Stimulated activated naive CD4-positive, alpha-beta T cell treated with Interleukin-2 at 50 U/mL for 16 hours (primary cell): ENCODE results near the gene ALPL.
A peak's percentile ranks its signal among the peaks of the same experiment; 100 is the strongest.
"Not testable (repeated sequence)": the region's sequence is repeated elsewhere in the genome, so short reads cannot be mapped to it uniquely, and the experiment has no call there.

Experiments
- DNase-seq: peaks from one replicate; lab custom pipeline; 2025; lab: John Stamatoyannopoulos, UW

The ALPL gene

DNA sequence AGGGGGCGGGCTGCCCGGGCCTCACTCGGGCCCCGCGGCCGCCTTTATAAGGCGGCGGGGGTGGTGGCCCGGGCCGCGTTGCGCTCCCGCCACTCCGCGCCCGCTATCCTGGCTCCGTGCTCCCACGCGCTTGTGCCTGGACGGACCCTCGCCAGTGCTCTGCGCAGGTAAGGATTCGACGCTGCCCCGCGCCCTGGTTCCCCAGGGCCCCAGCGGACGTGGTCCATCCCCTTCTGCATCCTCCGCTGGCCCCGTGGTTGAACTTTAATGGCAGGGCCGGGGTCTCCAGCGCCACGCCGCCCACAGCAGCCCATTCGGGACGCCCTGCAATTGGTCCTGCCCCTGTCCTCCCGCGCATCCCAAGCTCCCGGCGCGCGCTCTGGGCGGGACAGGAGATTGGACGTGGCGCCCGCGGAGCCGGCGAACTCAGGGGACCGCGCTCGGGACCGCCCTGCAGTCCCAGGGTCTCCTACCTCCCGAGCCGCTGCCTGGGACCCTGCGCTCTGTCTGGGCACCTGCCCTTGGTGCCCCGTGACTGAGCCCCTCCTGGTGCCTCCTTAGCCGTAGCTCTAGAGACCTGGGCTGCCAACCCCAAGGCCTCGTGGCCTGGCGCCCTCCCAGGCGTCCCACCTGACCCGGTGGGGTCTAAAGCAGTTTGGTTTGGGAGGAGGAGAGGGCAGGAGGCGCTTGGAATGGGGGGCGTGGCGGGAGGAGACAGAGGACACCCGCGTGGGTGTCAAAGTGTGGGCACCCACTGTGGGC lies at the start of gene ALPL:
TSS of gene ALPL (plus strand) at position 73 of the 762 bp plus-strand sequence. CDS start 44,659 bp downstream, outside the sequence.
- DNase-seq, result no peak

DNA sequence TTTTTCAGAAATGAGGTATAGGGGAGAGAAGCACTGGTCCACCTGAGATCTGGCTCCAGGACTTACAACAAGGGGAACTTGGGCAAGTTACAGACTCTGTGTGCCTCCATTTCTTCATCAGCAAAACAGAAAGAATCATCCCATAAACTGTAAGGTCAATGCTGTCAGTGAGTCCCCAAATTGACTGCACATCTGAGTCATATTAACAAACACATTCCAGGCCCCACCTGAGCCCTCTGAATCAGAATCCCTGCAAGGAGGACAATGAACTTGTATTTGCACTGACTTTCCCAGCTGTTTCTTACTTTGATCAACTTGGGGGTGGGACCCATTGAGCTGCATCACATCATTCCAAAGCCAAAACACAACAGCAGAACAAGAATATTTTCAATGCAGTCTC lies 44.1 kb upstream of the ALPL start:
- DNase-seq, result not testable (repeated sequence)

DNA sequence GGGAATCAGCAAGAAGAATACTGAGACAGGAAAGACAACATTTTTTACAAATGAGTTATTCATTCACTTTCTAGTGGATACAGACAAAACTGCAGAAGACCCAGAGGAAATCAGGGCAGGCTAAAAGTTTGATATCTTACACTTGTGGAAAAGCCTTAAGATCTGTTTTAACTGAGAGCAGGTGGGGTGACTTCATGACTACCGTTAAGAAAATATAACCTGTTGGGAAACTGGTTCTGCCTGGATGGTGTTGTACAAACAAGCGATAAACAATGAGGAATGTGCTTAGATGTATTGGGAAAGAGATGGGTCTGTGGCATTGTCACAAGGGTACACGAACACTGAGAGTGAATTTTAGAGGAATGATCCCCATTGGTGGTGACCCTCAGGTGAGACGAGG lies 41.3 kb upstream of the ALPL start:
- DNase-seq, result not testable (repeated sequence)

DNA sequence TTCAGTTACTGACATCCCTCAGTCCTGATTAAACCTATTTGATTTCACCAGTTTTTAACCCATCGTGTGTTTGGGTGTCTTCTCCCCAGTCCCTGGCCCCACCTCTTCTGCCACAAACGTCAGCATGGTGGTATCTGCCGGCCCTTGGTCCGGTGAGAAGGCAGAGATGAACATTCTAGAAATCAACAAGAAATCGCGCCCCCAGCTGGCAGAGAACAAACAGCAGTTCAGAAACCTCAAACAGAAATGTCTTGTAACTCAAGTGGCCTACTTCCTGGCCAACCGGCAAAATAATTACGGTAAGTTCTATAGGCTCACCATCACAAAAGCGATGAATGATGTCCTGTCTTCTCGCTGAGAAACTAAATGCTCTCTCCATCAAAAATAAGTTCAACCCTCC lies 40.6 kb upstream of the ALPL start:
- peak; percentile 0 for DNase-seq

DNA sequence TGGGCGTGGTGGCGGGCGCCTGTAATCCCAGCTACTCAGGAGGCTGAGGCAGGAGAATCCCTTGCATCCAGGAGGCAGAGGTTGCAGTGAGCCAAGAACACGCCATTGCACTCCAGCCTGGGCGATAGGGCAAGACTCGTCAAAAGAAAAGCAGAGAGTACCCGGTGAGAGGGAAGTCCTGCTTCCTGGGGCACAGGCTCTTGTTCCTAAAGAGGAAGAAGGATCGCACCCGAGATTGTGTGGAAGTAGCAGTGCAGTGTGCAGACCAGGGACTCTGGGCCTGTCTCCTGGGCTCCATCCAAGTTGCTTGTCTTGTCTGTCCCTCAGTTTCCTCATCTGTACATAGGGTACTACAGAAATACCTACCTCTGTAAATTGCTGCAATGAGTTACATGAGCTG lies 39.6 kb upstream of the ALPL start:
- DNase-seq, result no peak

DNA sequence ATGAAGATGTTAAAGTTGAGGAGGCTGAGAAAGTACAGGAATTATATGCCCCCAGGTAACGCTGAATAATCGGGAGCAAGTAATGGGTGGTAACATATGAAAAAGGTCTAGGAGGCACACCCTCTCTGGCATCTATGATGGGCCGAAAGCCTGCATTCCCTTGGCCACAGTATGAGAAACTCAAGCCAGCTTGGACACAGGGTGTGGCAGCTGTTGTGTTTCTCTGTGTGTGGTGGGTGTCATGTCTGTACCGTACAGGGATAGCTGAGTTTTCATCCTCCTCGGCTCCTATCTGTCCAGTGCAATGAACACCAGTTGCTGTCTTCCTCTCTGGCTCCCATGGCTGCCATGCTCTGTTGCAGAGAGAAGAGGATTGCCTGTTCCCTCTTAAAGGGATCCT lies 36.4 kb upstream of the ALPL start:
- no peak for DNase-seq

DNA sequence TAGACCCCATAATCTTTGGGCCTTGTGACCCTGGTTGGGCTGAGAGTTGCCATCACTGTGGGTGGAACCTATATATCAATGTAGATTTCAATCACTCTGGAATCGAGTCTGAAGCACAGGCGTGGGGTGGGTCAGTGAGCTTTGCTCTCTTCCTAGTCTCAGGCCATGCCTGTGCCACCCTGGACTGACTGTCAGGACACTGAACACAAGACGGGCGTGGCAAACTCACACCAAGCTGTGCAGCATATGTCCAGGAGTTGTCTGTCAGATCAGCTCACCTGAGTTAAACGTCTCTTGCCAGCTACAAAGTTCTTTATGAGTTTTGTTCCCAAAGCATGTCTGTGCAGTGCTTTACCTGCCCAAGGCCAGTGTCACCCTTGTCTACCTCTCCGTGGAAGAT lies 30.9 kb upstream of the ALPL start:
- DNase-seq, result no peak

DNA sequence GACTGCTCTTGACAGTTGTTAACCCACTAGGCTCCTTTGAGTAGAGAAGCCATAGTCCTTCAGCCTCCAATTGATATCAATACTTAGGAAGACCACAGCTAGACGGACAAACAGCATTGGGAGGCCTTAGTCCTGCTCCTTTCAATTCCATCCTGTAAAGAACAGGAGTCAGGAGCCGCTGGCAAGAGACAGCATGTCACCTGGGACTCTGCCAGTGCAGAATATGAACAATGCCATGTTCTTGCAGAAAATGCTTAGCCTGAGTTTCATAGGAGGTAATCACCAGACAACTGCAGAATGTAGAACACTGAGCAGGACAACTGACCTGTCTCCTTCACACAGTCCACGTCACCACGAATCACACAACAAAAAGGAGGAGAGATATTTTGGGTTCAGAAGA lies 25.3 kb upstream of the ALPL start:
- not testable (repeated sequence) for DNase-seq

DNA sequence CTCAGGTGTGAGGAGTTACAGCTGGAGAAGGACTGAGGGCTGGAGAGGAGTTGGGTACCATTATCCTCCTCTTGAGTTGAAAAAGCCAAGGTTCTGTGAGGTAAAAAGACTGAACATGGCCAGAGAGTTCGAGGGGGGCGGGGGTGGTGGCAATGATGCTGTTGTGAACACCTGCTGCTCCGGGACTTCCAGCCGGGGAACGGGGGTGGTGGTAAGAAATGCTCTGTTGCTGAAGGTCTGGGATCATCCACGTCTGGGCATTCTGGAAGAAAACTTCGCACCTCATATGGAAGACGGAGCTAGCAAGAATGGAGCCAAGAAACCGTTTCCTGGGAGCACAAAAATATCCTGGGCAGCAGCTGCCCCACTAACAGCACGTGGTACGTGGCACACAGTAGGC lies 20.1 kb upstream of the ALPL start:
- DNase-seq, result no peak

DNA sequence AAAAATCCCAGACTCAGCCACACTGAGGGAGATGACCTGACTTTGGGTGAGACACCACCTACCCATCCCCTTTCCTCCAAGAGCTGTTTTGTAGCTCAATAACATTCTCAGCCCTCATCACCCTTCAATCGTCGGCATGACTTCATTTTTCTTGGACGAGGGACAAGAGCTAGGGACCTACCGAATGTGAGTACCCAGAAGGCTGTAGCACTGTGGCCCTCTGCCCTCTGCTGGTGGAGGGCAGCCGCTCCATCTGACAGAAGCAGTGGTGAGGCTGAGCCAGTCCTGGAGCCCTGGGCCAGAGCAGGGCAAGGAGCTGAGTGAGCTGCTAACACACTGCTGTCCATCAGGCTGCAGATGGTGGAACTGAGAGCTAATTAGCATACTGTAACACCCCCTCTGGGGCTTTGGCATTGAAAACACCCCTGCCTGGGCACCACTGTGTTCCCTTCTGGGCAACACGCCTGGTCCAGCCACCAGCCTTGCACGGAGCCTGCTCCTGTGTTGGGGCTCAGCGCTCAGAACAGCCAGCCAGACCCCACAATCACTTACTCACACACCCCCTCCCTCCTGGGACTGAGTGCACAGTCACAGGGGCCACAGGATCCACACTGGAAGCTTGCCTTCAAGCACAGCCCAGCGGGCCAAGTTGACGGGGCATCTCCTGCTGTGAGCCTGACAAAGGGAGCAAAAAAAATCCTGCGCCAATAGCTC lies 18.3 kb upstream of the ALPL start:
- DNase-seq, result no peak

DNA sequence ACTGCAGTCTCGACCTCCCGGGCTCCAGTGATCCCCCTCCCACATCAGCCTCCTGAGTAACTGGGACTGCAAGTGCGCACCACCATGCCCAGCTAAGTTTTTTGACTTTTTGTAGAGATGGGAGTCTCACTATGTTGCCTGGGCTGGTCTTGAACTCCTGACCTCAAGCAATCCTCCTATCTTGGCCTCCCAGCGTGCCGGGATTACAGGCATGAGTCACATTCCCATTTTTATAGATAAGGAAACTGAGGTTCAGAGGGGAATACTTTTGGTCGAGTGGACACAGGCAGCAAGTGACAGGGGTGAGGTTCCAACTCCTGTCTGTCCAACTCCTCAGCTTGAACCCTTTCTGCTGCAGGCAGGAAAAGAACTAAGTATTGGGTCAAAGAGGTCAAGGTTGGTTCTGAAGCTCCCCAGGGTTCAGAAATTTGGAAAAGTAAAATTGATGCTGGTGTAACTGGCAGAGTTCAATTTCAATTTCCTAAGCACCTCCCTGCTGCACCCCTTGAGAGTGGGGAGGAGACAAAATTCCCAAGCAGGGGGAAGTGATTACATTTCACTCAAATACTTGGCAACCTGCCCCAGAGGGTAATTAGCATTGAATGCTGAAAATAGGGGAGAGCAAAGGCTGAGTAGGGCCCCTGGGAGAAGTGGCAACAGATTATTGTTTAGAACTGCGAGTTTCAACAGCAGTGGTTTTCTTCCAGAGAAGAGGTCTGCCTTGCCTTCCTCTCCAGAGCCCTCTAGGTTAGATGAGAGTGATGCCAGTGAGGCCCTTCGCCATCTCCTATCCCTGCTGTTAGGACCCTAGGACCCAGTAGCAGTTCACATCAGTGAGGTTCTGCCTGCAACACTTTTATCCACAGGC lies 17.5 kb upstream of the ALPL start:
- DNase-seq, result no peak

DNA sequence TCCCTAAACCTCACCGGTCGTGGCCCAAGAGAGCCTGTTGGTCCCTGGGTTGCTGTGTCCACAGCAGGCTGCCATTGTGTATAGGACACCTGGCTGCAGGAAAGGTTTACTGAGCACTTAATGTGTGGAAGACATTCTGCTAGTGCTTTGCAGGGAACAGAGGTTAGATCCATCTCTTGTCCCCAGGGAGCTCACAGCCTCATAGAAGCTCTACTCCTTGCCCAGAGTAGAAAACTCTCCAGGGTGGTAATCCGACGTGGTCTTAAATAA lies 16.9 kb upstream of the ALPL start:
- no peak for DNase-seq

DNA sequence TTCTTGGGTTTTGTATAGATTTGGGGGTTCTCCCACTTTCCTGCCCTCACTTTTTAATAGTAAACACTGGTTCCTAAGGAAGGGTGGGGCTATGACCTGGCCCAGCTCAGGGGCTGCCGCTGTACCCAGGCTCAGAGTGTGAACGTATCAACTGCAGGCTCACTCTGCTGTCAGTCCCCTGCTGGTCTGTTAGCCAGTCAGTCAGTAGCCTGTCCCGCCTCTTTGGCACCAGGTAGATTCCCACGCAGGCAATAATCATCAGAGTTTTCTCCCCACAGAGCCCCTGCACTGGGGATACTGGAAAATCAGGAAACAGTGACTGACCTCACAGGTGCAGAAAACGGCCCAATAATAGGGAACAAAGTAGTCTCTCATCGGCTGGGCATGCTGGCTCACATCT lies 15.0 kb upstream of the ALPL start:
- DNase-seq, result no peak

DNA sequence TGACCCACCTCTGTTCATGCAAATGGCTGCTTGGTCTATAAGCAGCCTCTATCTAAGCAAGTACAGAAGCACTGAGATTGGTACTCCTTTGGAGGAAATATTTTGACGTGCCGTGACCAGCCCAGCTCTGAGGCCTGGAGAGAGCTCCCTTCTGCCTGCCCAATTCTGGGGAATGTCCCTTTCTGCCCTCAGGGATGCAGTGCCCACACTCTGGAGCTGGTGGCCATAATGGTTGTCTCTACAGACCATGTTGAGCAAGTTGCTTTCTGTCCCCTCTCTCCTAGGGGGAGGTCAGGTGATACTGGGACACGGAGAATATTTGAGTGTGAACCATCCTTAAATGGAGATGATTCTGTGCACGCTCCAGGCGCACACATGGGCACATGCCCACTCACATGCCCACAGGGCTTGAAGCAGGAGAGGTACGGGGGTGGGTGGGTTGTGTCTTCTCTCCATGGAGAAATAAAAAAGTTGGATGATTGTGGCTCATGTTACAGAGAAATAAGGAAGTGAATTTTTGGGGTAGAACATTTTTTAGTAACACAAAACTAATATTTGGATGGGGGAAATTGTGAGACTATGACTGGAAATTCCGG lies 13.9 kb upstream of the ALPL start:
- DNase-seq, result no peak

DNA sequence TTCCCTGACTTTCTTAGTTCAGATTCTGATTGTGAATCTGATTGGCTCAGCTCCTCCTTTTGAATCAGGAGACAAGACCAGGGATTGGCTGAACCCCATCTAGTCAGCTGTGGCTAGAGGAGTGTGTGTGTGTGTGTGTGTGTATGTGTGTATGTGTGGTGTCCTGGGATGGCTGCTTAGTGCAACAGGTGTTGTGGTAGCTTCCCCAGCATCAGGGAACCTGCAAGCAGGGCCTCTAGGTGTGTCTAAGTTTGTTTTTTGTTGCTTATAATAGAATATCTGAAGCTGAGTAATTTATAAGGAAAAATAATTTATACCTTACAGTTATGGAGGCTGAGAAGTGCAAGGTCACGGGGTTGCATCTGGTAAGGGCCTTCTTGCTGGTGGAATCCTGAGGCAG lies 13.2 kb upstream of the ALPL start:
- no peak for DNase-seq

DNA sequence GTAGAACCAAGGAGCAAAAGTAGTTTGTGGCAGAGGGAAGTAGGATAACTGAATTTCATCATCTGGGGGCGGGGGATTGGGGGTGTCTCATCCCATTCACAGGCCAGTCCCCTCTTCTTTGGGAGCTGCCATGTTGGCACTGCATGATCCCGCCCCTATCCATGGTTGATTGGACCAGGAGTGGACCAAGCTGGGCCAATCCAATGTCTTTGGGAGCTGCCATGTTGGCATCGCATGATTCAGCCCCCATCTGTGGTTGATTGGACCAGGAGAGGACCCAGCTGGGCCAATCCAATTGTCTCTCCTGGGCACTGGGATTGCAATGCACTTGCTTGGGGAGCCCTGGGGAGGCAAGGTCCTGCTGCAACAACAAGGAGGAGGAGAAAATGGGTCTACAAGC lies 12.3 kb upstream of the ALPL start:
- DNase-seq, result no peak

DNA sequence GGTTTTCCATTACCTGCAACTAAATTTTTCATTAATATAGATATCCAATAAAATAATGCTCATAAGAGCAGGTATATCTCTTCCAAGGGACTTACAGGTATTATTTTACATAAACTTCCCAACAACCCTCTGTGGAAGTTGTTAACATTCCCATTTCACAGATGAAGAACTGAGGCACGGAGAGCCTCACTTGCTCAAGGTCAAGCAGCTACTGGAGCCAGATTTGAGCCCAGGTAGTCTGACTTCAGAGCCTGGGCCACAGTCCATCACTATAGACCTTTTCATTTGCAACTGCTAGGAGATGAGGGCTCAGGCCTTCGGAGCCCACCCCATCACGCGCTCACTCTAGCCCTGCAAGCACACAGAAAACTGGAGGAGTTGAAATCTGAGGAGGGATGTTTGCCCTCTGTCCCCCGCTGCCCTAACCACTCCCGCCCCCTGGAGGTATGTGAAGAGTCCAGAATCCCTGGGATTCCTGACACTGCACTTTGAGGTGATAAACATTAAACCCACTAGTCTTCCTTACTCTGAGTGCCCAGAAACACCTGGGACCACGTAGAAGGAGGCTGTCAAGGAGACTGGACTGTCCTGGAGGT lies 11.7 kb upstream of the ALPL start:
- no peak for DNase-seq

DNA sequence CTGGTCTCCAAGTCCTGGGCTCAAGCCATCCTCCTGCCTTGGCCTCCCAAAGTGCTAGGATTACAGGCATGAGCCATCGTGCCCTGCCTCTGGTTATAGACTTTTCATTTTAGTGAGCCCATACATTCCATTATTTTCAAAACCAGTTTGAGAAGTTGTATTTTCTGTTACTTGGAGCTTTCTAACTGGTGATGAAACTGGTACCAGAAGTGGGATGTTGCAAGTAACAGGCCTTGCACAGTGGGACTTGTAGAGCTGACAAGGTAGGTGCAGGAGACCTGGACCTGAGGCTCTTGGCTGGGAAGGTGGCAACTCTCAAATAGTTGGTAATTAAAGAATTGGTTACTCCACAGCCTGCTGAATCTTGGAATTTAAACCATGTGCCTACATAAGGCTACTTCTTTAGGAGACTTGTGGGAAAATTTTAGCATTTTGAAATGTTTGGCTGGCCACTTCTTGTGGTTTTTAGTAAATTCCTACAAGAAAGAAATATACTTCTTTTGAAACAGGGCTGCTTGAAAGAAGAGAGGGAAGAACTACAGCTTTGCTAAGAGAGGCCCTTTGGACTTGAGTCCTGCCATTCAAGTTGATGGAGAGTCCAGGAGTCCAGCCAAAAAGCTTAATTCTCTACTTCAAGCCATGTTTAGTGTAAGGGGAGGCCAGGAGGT lies 9.8 kb upstream of the ALPL start:
- no peak for DNase-seq

DNA sequence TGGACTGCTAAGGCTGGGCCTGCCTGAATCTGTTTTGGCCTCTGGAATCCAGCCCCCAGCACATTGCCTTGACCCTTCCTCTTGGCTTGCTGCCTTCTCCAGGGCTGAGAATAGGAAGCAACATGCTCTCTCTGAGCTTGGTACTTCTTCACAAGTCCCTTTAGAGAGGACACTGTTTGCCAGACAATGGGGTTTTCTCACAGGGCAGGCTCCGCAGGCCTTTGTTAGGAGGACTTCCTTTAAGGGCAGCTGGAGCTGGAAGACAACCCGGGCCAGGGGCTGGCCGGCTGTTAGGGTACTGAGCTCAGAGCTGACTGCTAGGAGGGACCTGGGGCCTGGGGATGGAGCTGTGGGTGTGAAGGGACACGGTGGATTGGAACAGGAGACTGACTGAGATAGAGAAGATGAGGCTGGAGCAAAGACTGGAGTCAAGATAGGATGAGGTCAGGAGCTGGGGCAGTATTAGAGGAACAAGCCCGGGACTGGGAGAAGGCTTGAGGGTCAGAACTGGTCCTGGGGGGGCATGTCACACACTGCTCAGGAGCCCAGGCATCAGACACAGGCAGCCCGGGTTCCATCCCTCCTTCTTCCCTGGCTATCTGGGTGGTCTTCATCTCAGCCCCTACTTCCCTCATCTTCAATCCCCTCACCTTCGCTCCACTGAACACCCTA lies 5.4 kb upstream of the ALPL start:
- no peak for DNase-seq

DNA sequence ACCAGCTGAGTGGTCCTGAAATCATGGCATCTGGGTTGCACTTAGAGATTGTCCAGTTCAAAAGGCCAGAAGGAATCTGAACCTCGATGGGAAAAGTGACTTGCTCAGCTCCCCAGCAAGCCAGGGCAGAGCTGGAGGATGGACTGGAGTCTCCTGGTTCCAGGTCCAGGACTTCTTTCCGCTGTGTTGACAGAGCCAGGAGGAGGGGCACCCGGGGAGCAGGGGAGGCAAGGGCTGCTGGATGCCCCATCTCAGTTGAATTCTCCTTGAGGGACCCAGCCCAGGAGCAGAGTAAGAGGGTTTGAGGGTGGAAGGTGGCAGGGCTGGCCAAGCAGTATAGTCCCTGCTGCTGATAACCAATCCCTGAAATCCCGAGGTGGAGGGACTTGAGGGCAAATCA lies 2.4 kb upstream of the ALPL start:
- no peak for DNase-seq
